Measurements from ENCODE around the gene BUD31. TPM values are rescaled to one million over a fixed set of nuclear protein-coding genes. Genes with fewer than 3 reads are reported as not detected.
"Not testable (repeated sequence)": the region's sequence is repeated elsewhere in the genome, so short reads cannot be mapped to it uniquely, and the experiment has no call there.

BUD31 gene
- total and polyA plus RNA-seq, 7 donors = 44.6 to 141 (median 89.8) TPM

GRCh38 chr7:99422625-99423024 lies 13.9 kb downstream of the BUD31 start:
- no peak overlapping the region for H3K27ac ChIP-seq
- TF ChIP-seq EP300 (IDR thresholded peaks at IDR 0.05) (no peak), POLR2A (IDR thresholded peaks at IDR 0.05) (no peak), CTCF (IDR thresholded peaks at IDR 0.05) (no peak), POLR2AphosphoS5 (IDR thresholded peaks at IDR 0.05) (no peak)
- H3K36me3 ChIP-seq = peaks cover 30 to 77% (median 49%) of the 10 kb centered on the region in 4 donors
- no peak for DNase-seq
- no peaks in the 10 kb centered on the region for H3K9me3 ChIP-seq
- intact Hi-C loops (cut with DNase I) = no loop called here
- 32 to 72% methylated on average over 5 of the region's 5 CpGs for WGBS, 2 donors
- no peak overlapping the region for H3K4me3 ChIP-seq
- H3K27me3 ChIP-seq = no peaks in the 10 kb centered on the region
- H3K4me1 ChIP-seq = no peaks in the 10 kb centered on the region

DNA sequence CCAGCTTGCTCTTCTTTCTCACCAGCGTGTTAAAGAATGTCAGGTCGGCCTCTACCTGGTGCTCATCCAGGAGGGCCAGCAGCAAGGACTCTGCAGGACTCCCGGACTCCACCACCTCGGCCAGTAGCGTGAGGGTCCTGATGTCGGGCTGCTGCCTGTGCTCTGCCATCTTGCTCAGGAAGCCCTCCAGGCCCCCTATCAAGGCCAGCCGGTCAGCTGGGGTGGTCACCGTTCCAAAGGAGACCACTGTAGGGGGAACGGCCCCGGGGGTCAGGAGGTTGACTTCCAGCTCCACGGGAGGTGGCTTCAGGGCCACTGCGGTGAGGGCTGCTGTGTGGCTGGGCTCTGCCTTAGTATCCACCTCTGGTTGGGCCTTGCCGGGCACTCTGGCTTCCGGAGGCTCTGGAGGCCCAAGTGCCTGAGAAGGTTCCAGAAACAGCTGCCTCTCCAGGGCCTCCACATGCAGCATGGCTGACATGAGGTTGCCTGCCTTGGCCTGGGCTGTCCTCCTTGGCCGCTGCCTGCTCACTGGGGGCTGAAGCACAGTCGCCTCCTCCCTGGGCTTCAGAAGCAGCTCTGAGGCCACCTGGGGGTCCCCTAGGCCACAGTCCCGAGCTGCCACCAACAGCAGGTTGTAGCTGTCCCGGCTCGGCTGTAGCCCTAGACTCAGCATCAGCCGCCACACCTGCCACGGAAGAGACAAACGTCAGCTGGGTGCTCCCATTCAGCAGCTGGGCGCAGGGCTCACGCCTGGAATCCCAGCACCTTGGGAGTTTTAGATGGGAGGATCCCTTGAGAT lies 16.4 kb downstream of the BUD31 start:
- WGBS, 2 donors = 91 to 95% methylated on average over 24 of the region's 24 CpGs
- Histone ChIP-seq H3K4me3 (no peak overlapping the region), H3K27me3 (no peaks in the 10 kb centered on the region), H3K9me3 (no peaks in the 10 kb centered on the region), H3K36me3 (peaks cover 10 to 76% (median 39%) of the 10 kb centered on the region in 4 donors), H3K27ac (no peak overlapping the region), H3K4me1 (no peaks in the 10 kb centered on the region)
- DNase-seq = no peak
- TF ChIP-seq POLR2AphosphoS5 (IDR thresholded peaks at IDR 0.05) = no peak
- no peak for TF ChIP-seq POLR2A (IDR thresholded peaks at IDR 0.05)
- no peak for TF ChIP-seq CTCF (IDR thresholded peaks at IDR 0.05)
- TF ChIP-seq EP300 (IDR thresholded peaks at IDR 0.05) = no peak
- intact Hi-C loops (cut with DNase I) = no loop called here

DNA sequence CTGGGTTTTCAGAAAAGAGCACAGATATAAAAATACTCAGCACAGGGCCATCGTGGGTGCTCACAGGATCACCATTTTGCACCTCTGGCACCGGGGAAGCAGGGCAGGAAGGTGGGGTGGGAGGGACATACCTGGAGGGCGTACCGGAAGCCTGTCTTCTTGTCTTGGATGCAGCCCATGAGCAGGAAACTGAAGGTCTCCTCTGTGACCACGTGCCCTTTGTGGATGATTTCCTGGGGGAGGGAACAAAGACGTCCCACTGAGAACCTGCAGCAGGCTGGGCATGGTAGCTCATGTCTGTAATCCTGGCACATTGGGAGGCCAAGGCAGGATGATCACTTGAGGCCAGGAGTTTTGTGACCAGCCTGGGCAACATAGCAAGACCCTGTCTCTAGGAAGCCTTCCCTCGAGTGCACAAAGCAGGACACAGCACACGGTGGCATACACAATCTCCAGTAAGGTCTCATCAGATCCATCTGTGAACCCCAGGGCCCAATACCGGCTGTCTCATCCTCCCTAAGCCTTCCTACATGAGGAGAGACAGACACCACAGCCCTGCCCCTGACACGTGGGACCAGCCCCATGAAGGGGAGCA lies 20.3 kb downstream of the BUD31 start:
- peaks cover 5 to 78% (median 42%) of the 10 kb centered on the region in 4 donors for H3K36me3 ChIP-seq
- no peaks in the 10 kb centered on the region for H3K27me3 ChIP-seq
- H3K27ac ChIP-seq = no peak overlapping the region
- no peak overlapping the region for H3K4me3 ChIP-seq
- WGBS, 2 donors = 88 to 89% methylated on average over 10 of the region's 10 CpGs
- intact Hi-C loops (cut with DNase I) = no loop called here
- H3K9me3 ChIP-seq = no peaks in the 10 kb centered on the region
- TF ChIP-seq CTCF (IDR thresholded peaks at IDR 0.05) = no peak
- TF ChIP-seq EP300 (IDR thresholded peaks at IDR 0.05) = no peak
- no peak for TF ChIP-seq POLR2A (IDR thresholded peaks at IDR 0.05)
- TF ChIP-seq POLR2AphosphoS5 (IDR thresholded peaks at IDR 0.05) = no peak
- H3K4me1 ChIP-seq = no peaks in the 10 kb centered on the region
- DNase-seq = no peak

- no peak overlapping the region for H3K27ac ChIP-seq
- H3K36me3 ChIP-seq = peaks cover 5 to 78% (median 40%) of the 10 kb centered on the region in 4 donors
- intact Hi-C loops (cut with DNase I) = no loop called here
- TF ChIP-seq POLR2AphosphoS5 (IDR thresholded peaks at IDR 0.05) (no peak), CTCF (IDR thresholded peaks at IDR 0.05) (no peak), EP300 (IDR thresholded peaks at IDR 0.05) (no peak), POLR2A (IDR thresholded peaks at IDR 0.05) (no peak)
- no peaks in the 10 kb centered on the region for H3K9me3 ChIP-seq
- H3K4me1 ChIP-seq = no peaks in the 10 kb centered on the region
- no peaks in the 10 kb centered on the region for H3K27me3 ChIP-seq
- no peak overlapping the region for H3K4me3 ChIP-seq
- WGBS, 2 donors = 94 to 95% methylated on average over 8 of the region's 8 CpGs
- no peak for DNase-seq
These were observed 21.0 kb downstream of the BUD31 start for GRCh38 chr7:99429756-99430155.

DNA sequence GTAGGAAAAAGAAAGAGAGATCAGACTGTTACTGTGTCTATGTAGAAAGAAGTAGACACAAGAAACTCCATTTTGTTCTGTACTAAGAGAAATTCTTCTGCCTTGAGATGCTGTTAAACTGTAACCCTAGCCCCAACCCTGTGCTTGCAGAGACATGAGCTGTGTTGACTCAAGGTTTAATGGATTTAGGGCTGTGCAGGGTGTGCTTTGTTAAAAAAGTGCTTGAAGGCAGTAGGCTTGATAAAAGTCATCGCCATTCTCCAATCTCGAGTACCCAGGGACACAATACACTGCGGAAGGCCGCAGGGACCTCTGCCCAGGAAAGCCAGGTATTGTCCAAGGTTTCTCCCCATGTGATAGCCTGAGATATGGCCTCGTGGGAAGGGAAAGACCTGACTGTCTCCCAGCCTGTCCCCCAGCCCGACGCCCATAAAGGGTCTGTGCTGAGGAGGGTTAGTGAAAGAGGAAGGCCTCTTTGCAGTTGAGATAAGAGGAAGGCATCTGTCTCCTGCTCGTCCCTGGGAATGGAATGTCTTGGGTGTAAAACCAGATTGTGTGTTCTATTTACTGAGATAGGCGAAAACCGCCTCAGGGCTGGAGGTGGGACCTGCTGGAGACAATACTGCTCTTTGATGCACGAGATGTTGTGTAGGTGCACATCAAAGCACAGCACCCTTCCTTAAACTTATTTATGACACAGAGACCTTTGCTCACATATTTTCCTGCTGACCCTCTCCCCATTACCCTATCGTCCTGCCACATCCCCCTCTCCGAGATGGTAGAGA lies 23.2 kb downstream of the BUD31 start:
- H3K27me3 ChIP-seq; H3K9me3 ChIP-seq; H3K4me1 ChIP-seq; DNase-seq; intact Hi-C loops (cut with DNase I); H3K27ac ChIP-seq; H3K4me3 ChIP-seq: not testable (repeated sequence)
- WGBS, 2 donors = 52 to 82% methylated on average over 13 of the region's 13 CpGs
- peaks cover 5 to 72% (median 36%) of the 10 kb centered on the region in 4 donors for H3K36me3 ChIP-seq
